HG03039 (cell line): ENCODE data around the gene MACROD2.
"Not testable (repeated sequence)": the region's sequence is repeated elsewhere in the genome, so short reads cannot be mapped to it uniquely, and the experiment has no call there.

ENCODE experiments used
- ATAC-seq: cut with Tn5 transposase; IDR thresholded peaks from one replicate; pipeline ENCODE4 v1.9.1; 2021; ENCODE audit warnings: mild to moderate bottlenecking, moderate library complexity; ENCODE audit not compliant: unreplicated experiment

The MACROD2 gene

DNA sequence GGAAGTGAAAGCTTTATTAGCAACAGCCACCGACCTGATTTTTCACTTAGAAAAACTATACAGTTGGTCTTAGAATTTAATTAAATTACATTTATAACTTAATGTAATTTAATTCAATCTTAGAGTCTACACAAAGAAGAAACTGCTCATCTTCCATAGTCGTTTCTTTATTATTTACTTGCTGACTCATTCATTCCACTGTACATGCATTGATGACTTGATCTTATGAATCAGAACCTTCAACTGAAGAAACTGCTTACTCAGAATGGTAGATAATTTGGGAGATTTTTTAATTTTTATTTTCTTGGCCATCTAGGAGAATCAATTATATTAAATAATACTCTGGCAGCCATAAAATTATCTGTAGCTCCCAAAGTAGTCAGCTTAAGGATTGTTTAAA is 1363.7 kb downstream of the MACROD2 start:
- no peak for ATAC-seq

- ATAC-seq, result no peak
These were observed 1367.5 kb downstream of the MACROD2 start for GRCh38 chr20:15362849-15363248.

DNA sequence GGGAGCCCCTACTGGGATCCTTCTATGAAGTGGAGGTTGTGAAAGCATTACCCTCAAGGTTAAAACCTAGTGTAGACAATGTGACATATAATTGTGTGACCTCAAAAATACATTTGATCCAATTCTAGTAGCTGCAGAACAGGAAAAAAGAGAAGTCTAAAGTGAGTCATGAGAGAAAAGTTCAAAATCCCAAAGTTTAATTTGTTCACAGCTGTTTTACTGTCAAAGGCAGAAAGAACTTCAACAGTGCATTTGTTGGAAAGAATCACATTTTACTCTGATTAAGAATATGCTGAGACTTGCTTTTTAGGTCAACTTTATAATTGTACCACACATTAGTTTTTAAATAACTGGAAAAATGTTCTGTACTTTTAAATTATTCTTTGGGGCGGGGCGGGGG is 1369.5 kb downstream of the MACROD2 start:
- ATAC-seq, result no peak

DNA sequence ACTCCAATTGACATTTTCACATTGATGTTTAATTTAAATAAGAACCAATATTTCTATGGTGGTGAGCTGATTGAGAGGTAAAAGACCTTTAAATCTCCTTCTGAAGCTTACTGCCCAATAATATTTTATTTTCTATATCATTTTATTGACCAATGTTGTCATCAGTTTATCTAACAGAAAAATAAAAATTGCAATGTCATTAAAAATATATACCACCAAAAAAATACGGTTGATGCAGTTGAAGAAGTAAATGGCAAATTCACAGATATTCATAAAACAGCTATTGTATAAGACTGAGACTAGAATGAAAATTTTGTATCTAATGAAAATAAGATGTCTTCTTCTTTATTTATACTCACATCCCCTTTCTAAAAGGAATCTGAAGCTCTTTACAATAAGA is 1375.1 kb downstream of the MACROD2 start:
- ATAC-seq, result no peak

- ATAC-seq, result no peak
These were observed 1379.4 kb downstream of the MACROD2 start for GRCh38 chr20:15374682-15375081.

GRCh38 chr20:15375836-15376235 is 1380.5 kb downstream of the MACROD2 start:
- no peak for ATAC-seq

GRCh38 chr20:15377603-15378002 is 1382.3 kb downstream of the MACROD2 start:
- ATAC-seq, result not testable (repeated sequence)

- no peak for ATAC-seq
These were observed 1382.8 kb downstream of the MACROD2 start for GRCh38 chr20:15378151-15378550.

DNA sequence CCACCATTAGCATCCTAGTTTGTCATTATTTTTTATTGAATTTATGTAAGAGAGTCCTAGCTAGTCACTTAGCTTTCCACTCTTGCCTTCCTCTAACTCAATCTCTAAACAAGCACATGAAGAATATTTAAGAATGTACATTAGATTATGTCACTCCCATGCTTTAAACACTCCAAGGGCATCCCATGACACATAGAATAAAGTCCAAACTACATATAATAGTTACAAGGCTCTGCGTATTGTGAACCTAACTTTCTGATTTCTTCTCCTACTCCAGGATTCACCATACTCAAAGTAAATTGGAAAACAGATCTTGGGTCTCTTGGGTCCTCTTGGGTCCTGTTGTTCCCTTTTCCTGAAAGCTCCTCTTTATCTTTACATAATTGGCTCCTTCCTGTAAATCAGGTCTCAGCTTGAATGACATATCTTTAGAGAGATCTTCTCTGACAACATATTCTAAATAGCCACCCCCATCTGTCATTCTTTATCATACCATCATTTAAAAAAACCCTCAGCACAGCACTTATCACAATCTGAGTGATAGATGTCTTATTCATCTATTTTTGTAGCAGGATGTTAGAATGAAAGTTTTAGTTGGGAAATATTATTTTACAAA is 1384.5 kb downstream of the MACROD2 start:
- no peak for ATAC-seq

DNA sequence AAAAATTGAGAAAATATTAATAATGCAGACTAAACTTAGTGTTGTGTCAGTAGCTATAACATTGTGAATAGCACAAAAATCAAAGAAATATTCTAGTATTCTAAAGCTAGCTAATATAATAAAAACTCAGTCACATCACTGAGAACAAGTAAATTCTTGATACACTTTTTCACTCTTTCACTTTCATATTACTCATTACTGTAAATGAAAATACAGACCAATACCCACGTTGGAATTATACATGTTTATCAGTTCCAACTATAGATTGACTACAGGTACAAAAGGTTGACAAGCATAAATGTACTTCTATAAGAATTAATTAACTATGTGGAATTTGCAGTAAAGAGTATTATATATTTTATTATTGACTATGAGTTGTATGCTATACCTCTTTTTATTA is 1385.5 kb downstream of the MACROD2 start:
- no peak for ATAC-seq

- ATAC-seq, result no peak
These were observed 1391.9 kb downstream of the MACROD2 start for GRCh38 chr20:15387228-15387627.

GRCh38 chr20:15395457-15395856 is 1400.1 kb downstream of the MACROD2 start:
- ATAC-seq, result no peak

- ATAC-seq, result no peak
These were observed 1400.7 kb downstream of the MACROD2 start for GRCh38 chr20:15396026-15396425.

DNA sequence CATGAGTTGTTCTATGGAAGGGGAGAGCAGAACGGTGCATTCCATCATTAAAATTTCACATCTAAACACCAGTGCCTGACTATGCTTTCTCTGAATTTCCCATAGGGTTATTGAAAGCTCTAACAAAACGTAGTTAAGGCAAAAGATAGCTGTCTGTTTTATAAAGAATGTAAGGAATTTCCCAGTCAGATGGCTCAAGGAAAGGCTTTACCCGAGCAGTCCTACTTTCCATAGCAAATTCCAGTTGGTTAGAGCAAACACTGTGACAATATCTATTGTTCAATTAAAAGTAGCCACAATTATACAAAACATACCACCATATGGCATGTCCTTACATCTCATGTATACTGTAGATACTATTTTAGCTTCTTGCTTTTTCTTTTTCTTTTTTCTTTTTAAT is 1401.6 kb downstream of the MACROD2 start:
- no peak for ATAC-seq

DNA sequence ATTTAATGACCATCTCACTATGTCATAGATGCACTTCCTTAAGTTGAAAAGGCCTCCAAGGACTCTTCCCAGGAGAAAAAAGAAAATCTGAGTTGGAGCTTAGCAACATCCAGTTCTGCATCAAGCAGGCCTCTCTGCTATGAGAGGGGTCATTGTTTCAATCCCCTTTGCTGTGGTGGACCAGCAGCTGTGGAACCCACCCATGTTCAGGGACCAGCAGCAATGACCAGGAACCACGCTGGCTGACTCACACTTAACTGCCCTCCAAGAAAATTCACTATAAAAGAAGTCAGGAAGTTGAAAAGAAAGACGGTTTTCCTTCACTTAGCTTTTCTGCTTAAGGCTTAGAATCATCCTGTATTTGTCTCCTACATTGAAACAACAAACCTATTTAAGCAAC is 1404.5 kb downstream of the MACROD2 start:
- ATAC-seq, result no peak

GRCh38 chr20:15406072-15406471 is 1410.8 kb downstream of the MACROD2 start:
- no peak for ATAC-seq

DNA sequence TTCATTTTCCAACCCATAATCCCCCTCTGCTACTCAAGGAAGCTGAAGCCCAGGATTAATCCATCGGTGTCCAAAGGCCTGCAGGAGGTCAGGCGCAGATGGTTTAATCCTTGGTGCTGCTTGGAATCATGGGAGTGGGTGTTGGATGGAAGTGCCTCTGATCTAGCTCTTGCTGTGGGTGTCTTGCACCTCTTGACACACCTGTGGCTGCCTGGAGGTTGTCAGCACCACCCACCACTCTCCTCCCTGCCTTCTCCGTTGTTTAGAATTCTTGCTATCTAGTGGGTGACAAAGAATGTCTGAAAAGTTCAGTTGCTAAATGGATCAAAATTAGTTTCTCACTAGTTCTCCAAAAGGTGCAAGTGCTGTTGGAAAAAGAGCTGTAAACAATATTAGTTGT is 1416.5 kb downstream of the MACROD2 start:
- no peak for ATAC-seq

- no peak for ATAC-seq
These were observed 1420.6 kb downstream of the MACROD2 start for GRCh38 chr20:15415908-15416307.

- no peak for ATAC-seq
These were observed 1424.5 kb downstream of the MACROD2 start for GRCh38 chr20:15419856-15420255.

GRCh38 chr20:15422966-15423365 is 1427.7 kb downstream of the MACROD2 start:
- no peak for ATAC-seq

DNA sequence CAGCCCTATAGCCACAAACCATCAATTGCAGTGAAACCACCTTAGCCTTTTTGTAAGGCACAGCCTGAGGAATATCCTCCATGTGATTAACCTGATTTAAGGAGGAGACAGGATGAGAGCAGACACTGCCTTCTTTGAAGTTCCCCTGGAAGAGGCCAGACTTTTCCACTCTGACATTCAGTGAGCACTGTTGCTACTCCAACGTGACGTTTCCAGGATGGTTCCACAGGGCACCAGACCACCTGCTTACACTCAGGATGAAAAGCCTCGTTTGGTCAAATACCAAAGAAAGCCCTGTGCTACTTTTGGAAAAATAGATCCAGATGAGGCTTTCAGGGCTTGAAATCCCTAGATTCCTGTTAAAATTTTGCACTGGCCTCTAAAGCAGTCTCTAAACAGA is 1444.2 kb downstream of the MACROD2 start:
- no peak for ATAC-seq

- no peak for ATAC-seq
These were observed 1444.9 kb downstream of the MACROD2 start for GRCh38 chr20:15440049-15440820.
